Measurements from ENCODE around the gene ZNF490.

DNA sequence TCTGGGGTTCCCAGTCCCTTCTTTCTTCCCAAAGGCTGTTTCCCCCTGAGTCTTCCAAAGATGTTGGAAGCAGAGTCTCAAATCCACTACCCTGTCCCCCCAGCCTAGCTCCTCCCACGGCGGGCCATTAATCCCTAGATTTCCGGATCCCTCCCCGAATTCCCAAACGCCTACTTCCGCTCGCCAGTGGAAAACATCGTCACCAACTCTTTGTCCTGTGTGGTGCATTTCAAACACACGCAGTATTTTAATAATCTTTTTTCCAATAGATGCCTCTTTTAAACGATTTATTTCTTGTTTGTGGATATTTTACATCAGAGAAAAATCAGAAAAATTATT lies 717 bp upstream of the ZNF490 start:
- TF ChIP-seq, protein P1, sequence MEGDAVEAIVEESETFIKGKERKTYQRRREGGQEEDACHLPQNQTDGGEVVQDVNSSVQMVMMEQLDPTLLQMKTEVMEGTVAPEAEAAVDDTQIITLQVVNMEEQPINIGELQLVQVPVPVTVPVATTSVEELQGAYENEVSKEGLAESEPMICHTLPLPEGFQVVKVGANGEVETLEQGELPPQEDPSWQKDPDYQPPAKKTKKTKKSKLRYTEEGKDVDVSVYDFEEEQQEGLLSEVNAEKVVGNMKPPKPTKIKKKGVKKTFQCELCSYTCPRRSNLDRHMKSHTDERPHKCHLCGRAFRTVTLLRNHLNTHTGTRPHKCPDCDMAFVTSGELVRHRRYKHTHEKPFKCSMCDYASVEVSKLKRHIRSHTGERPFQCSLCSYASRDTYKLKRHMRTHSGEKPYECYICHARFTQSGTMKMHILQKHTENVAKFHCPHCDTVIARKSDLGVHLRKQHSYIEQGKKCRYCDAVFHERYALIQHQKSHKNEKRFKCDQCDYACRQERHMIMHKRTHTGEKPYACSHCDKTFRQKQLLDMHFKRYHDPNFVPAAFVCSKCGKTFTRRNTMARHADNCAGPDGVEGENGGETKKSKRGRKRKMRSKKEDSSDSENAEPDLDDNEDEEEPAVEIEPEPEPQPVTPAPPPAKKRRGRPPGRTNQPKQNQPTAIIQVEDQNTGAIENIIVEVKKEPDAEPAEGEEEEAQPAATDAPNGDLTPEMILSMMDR (IDR thresholded peaks at IDR 0.05; ENCODE audit: low read depth, low read length), result no peak
- TF ChIP-seq EZH2phosphoT487 (IDR thresholded peaks at IDR 0.05; ENCODE audit: low read depth), result no peak

All from OCI-LY3 (cell line).